Measurements from ENCODE around the gene C1QTNF2. TPM values are rescaled to one million over a fixed set of nuclear protein-coding genes. Genes with fewer than 3 reads are reported as not detected.

Gene C1QTNF2
- total and polyA plus RNA-seq, 2 of the 4 experiments (the other 2 are of a cell fraction) = 0.72 to 1.2 TPM

DNA sequence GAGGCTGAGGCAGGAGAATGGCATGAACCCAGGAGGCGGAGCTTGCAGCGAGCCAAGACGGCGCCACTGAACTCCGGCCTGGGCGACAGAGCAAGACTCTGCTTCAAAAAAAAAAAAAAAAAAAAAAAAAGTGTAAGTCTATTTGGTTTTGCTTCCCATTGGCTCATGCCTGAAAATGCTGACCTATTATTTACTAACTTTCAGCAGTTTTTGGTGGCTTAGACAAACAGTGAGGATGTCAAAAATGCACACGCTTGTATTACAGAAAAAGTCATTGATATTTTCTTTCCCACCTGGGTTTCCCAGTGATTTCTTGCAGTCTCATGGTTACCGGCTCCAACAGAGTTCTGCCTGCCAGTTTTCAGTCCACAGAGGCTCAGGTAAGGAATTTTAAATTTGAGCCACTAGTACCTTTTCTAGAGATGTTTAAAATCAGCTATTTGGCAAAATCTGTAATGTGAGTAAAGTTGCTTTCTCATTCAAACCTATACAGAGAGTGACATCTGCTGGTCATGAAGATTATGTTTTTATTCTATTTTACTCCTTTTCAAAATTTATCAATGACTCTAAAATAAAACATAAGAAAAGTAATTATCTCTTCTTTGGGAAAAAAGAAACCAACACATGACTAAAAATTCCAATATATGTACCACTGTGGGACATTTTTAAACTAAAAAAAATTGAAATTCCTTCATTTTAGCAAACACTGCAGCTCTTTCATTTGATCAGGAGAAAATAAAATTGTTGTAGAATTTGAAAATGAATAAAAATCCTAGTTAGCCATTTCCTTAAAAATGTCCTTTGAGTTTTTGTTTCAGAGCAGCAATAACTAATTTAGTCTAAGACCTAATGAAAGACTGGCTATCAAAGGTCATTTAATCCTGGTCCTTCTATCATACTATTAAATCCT, 20.6 kb upstream of the C1QTNF2 start:
- no peak overlapping the region for H3K56ac ChIP-seq (ENCODE audit: extremely low read depth, insufficient read depth, low read length)
- BruUV-seq (replicated peaks) = no TSS peak
- no peaks in the 10 kb centered on the region for H4K20me1 ChIP-seq (ENCODE audit: insufficient read depth, low read length)
- H4K91ac ChIP-seq (ENCODE audit: insufficient read depth, low read depth, low read length) = no peak overlapping the region
- H2AK5ac ChIP-seq (ENCODE audit: low read depth, low read length) = no peak overlapping the region
- no peak overlapping the region for H3K4me3 ChIP-seq (ENCODE audit: insufficient read depth, low read depth, low read length)
- H2BK15ac ChIP-seq (ENCODE audit: low read depth, low read length) = no peak overlapping the region
- no peak overlapping the region for H3K23ac ChIP-seq (ENCODE audit: low read depth, low read length)
- DNase-seq = peak; percentile 36
- no peak overlapping the region for H3K18ac ChIP-seq (ENCODE audit: low read depth, low read length)
- peaks cover 13 to 29% of the 10 kb centered on the region in 2 experiments for H3K79me1 ChIP-seq (ENCODE audit: low read depth in 1 of 2, low read length in 2 of 2)
- no peaks in the 10 kb centered on the region; the same call in 1 of the 2 replicates for H3K36me3 ChIP-seq (ENCODE audit: control insufficient read depth, insufficient read depth, low read length)
- H2BK5ac ChIP-seq (ENCODE audit: low read depth, low read length, poor library complexity, severe bottlenecking) = no peak overlapping the region
- no peak overlapping the region for H3K14ac ChIP-seq (replicated peaks; ENCODE audit: low read depth, low read length)
- H3K27me3 ChIP-seq (ENCODE audit: control insufficient read depth, insufficient read depth, low read length) = no peaks in the 10 kb centered on the region
- no peak overlapping the region for H2BK20ac ChIP-seq (ENCODE audit: low read depth, low read length)
- H3K4ac ChIP-seq (ENCODE audit: low read depth, low read length) = no peak overlapping the region
- H3K9ac ChIP-seq (ENCODE audit: low read depth, low read length) = no peak overlapping the region
- H2BK120ac ChIP-seq (ENCODE audit: low read depth, low read length) = no peak overlapping the region
- WGBS, 2 experiments (ENCODE audit: extremely low coverage in 2 of 2, insufficient read length in 1 of 2) = no CpG with 5 or more reads among the region's 8 CpGs
- ATAC-seq (ENCODE audit: low read depth) = no peak; the same call in 1 of the 2 replicates
- CTCF ChIA-PET = interaction anchor here (0.6 to 2.0 kb wide), 8 partner anchors 11 to 369 kb away, joined by 3 to 17 read pairs (median 5); partner anchors contain the start of genes C1QTNF2 and PTTG1
- in situ Hi-C loops (cut with MboI; ENCODE audit: low sequenced_read_pairs) (no loop called here), dilution Hi-C loops (cut with HindIII; ENCODE audit: low sequenced_read_pairs, unreplicated experiment) (no loop called here), intact Hi-C loops (cut with micrococcal nuclease) (loop anchor here (1.0 to 10.0 kb wide), 5 partner anchors 192 to 949 kb away; no protein-coding TSS in a partner anchor)
- 0 out of 2 replicates have a peak, but pooled peaks cover 2% of the 10 kb centered on the region for H3K9me1 ChIP-seq (ENCODE audit: insufficient read depth, low read length)
- peaks cover 4% of the 10 kb centered on the region; the same call in 1 of the 2 replicates for H3K9me3 ChIP-seq (ENCODE audit: control insufficient read depth, insufficient read depth, low read length)
- POLR2A ChIA-PET (ENCODE audit: unreplicated experiment) = no interaction called here
- no peak overlapping the region for H2AFZ ChIP-seq (replicated peaks; ENCODE audit: low read length, poor library complexity)
- H3K27ac ChIP-seq (ENCODE audit: insufficient read depth, low read length) = no peak overlapping the region
- no peak overlapping the region for H4K8ac ChIP-seq (ENCODE audit: low read depth in 2 of 2, low read length in 2 of 2)
- H2AK9ac ChIP-seq (replicated peaks; ENCODE audit: low read depth, low read length, poor library complexity) = no peak overlapping the region
- H3K4me1 ChIP-seq (ENCODE audit: control insufficient read depth, insufficient read depth, low read length) = no peaks in the 10 kb centered on the region
- H4K5ac ChIP-seq (ENCODE audit: low read depth, low read length) = no peak overlapping the region
- H3K4me2 ChIP-seq (ENCODE audit: low read depth, low read length) = no peak overlapping the region
- no peak for TF ChIP-seq FOS (IDR thresholded peaks at IDR 0.05; ENCODE audit: low read depth, low read length)
- no peak for TF ChIP-seq BHLHE40 (IDR thresholded peaks at IDR 0.05; ENCODE audit: low read depth, low read length)
- no peak for TF ChIP-seq MAZ (IDR thresholded peaks at IDR 0.05; ENCODE audit: borderline replicate concordance, low read depth, low read length)
- no peak for TF ChIP-seq CEBPB (IDR thresholded peaks at IDR 0.05; ENCODE audit: low read depth, low read length)
- TF ChIP-seq MXI1 (IDR thresholded peaks at IDR 0.05; ENCODE audit: borderline replicate concordance, low read depth, low read length) = no peak
- TF ChIP-seq POLR2A (IDR thresholded peaks at IDR 0.05; ENCODE audit: low read depth, low read length) = no peak
- no peak for TF ChIP-seq RFX5 (IDR thresholded peaks at IDR 0.05; ENCODE audit: low read depth, low read length)
- peak; percentile 73 for TF ChIP-seq SMC3 (IDR thresholded peaks at IDR 0.05; ENCODE audit: low read depth, low read length)
- TF ChIP-seq NFE2L2 (IDR thresholded peaks at IDR 0.05; ENCODE audit: low read depth, low read length) = no peak
- no peak for TF ChIP-seq RCOR1 (IDR thresholded peaks at IDR 0.05; ENCODE audit: insufficient replicate concordance, low read length)
- TF ChIP-seq, protein P1, sequence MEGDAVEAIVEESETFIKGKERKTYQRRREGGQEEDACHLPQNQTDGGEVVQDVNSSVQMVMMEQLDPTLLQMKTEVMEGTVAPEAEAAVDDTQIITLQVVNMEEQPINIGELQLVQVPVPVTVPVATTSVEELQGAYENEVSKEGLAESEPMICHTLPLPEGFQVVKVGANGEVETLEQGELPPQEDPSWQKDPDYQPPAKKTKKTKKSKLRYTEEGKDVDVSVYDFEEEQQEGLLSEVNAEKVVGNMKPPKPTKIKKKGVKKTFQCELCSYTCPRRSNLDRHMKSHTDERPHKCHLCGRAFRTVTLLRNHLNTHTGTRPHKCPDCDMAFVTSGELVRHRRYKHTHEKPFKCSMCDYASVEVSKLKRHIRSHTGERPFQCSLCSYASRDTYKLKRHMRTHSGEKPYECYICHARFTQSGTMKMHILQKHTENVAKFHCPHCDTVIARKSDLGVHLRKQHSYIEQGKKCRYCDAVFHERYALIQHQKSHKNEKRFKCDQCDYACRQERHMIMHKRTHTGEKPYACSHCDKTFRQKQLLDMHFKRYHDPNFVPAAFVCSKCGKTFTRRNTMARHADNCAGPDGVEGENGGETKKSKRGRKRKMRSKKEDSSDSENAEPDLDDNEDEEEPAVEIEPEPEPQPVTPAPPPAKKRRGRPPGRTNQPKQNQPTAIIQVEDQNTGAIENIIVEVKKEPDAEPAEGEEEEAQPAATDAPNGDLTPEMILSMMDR (conservative IDR thresholded peaks at IDR 0.05; ENCODE audit: low read depth, low read length) = peak; percentile 59
- no peak for TF ChIP-seq CHD1 (IDR thresholded peaks at IDR 0.05; ENCODE audit: low read depth, low read length)
- TF ChIP-seq, protein P2, sequence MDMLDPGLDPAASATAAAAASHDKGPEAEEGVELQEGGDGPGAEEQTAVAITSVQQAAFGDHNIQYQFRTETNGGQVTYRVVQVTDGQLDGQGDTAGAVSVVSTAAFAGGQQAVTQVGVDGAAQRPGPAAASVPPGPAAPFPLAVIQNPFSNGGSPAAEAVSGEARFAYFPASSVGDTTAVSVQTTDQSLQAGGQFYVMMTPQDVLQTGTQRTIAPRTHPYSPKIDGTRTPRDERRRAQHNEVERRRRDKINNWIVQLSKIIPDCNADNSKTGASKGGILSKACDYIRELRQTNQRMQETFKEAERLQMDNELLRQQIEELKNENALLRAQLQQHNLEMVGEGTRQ (IDR thresholded peaks at IDR 0.05; ENCODE audit: low read depth, low read length) = no peak
- TF ChIP-seq, protein P3, sequence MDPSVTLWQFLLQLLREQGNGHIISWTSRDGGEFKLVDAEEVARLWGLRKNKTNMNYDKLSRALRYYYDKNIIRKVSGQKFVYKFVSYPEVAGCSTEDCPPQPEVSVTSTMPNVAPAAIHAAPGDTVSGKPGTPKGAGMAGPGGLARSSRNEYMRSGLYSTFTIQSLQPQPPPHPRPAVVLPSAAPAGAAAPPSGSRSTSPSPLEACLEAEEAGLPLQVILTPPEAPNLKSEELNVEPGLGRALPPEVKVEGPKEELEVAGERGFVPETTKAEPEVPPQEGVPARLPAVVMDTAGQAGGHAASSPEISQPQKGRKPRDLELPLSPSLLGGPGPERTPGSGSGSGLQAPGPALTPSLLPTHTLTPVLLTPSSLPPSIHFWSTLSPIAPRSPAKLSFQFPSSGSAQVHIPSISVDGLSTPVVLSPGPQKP (IDR thresholded peaks at IDR 0.05; ENCODE audit: borderline replicate concordance, low read depth, low read length) = no peak
